ENCODE results near the gene ACKR2. TPM values are rescaled to one million over a fixed set of nuclear protein-coding genes. Genes with fewer than 3 reads are reported as not detected.

ACKR2 gene
- polyA plus RNA-seq, 1 donor, result 2.6 TPM

DNA sequence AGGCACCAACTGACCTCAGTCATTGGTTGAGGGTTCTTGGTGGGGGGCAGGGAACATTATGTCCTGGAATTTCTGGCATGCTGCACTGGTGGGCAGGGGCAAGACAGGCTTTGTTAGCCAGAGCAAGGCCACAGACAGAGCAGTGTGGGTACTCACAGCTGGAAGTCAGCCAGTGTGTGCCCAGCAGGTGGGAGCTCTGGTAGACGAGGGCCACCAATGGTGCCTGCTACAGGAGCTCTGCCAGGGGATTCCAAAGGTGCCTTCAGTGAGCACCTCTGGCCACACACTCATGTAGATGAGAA is 35.1 kb downstream of the ACKR2 start:
- Histone ChIP-seq H3K9me3 (ENCODE audit: control insufficient read depth, low read depth, low read length) (no peaks in the 10 kb centered on the region), H3K4me1 (ENCODE audit: control insufficient read depth, insufficient read depth, low read length) (no peaks in the 10 kb centered on the region), H3K4me3 (ENCODE audit: low read length) (no peak overlapping the region), H3K27me3 (ENCODE audit: control insufficient read depth, insufficient read depth, low read length) (no peaks in the 10 kb centered on the region), H3K27ac (ENCODE audit: low read length) (no peak overlapping the region), H3K36me3 (ENCODE audit: control insufficient read depth, insufficient read depth, low read length) (no peaks in the 10 kb centered on the region)
- no peak for DNase-seq
- no CpG with 5 or more reads among the region's 1 CpG for WGBS (ENCODE audit: insufficient coverage, low lambda C conversion rate)

DNA sequence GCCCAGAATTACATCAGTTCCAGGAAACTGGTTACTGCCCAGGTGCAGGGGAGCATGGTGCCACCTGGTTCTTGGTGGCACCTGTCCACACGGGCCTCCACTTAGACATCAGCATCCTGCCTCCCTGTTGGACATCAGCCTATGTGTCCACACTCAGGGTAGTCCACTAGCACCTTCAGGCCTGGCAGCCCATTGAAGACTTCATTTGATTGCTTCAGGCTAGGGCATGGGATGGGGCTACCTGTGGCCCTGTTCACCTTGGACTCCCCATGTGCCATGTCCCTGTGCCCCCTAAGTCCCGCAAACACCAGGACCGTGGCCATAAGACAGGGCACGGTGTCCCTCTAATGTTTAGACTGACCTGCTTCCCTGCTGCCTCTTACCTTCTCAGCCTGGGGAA is 35.6 kb downstream of the ACKR2 start:
- Histone ChIP-seq H3K9me3 (ENCODE audit: control insufficient read depth, low read depth, low read length) (no peaks in the 10 kb centered on the region), H3K4me1 (ENCODE audit: control insufficient read depth, insufficient read depth, low read length) (no peaks in the 10 kb centered on the region), H3K4me3 (ENCODE audit: low read length) (no peak overlapping the region), H3K27me3 (ENCODE audit: control insufficient read depth, insufficient read depth, low read length) (no peaks in the 10 kb centered on the region), H3K36me3 (ENCODE audit: control insufficient read depth, insufficient read depth, low read length) (no peaks in the 10 kb centered on the region), H3K27ac (ENCODE audit: low read length) (no peak overlapping the region)
- no peak for DNase-seq
- WGBS (ENCODE audit: insufficient coverage, low lambda C conversion rate), result no CpG with 5 or more reads among the region's 4 CpGs

DNA sequence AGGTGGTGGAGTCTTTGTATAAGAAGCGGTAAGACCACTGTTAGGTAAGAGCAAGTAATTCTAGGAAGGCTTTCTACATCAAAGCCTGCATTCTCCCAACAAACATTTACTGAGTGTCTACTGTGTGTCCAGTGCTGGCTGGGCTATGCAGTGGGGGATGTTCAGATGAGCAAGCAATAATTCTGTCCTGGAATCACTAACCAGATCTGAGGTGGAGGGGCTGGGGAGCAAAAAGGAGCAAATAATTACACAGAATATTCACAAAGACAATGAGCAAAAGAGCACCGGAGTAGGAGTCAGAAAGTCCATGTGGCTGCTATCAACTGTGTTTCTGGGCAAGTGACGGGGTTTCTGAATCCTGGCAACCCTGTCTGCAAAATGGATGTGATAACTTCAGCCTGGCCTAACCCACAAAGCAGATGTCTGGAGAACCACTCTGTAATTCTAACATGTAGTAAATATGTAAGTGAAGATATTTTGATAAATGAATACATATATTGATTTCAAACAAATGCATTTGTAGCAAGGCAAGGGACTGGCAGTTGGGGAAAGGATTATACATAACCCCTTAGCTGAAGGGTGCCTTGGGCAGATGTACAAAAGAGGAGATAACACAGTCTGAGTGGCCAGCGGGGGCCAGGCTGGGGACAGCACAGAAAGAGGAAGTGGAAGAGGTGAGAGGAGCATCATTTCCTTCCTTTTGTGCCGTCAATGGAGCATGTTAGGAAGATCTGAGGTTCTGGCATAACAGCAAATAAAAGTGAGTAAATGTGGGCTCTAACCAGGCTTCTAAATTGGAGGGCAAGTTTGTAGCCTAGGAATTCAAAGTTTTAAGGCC is 37.7 kb downstream of the ACKR2 start:
- Histone ChIP-seq H3K4me1 (ENCODE audit: control insufficient read depth, insufficient read depth, low read length) (no peaks in the 10 kb centered on the region), H3K27me3 (ENCODE audit: control insufficient read depth, insufficient read depth, low read length) (no peaks in the 10 kb centered on the region), H3K27ac (ENCODE audit: low read length) (no peak overlapping the region), H3K4me3 (ENCODE audit: low read length) (no peak overlapping the region), H3K9me3 (ENCODE audit: control insufficient read depth, low read depth, low read length) (no peaks in the 10 kb centered on the region), H3K36me3 (ENCODE audit: control insufficient read depth, insufficient read depth, low read length) (no peaks in the 10 kb centered on the region)
- WGBS (ENCODE audit: insufficient coverage, low lambda C conversion rate), result no CpG with 5 or more reads among the region's 5 CpGs
- DNase-seq, result peak in 1 of 2 donors; percentile 9

DNA sequence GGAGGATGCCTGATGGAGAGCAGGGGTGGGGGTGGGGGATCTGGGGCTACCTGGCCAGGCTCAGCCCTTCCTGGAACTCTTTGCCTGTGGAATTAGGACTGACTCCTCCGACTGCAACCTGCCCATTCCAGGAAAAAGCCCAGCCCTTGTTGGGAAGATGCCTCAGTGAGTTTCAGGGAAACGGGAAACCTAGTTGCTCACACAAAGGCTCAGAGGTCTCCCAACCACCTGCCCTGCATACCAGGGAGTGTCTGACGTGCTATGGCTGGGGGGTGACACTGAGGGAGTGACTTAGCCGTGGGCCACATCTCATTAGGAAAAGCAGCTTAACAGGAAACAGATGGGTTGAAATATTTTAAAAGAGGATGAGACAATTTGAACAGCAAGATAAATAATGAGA is 38.5 kb downstream of the ACKR2 start:
- Histone ChIP-seq H3K27ac (ENCODE audit: low read length) (no peak overlapping the region), H3K4me3 (ENCODE audit: low read length) (no peak overlapping the region), H3K27me3 (ENCODE audit: control insufficient read depth, insufficient read depth, low read length) (no peaks in the 10 kb centered on the region), H3K9me3 (ENCODE audit: control insufficient read depth, low read depth, low read length) (no peaks in the 10 kb centered on the region), H3K4me1 (ENCODE audit: control insufficient read depth, insufficient read depth, low read length) (no peaks in the 10 kb centered on the region), H3K36me3 (ENCODE audit: control insufficient read depth, insufficient read depth, low read length) (no peaks in the 10 kb centered on the region)
- 0% methylated on average over 1 of the region's 4 CpGs for WGBS (ENCODE audit: insufficient coverage, low lambda C conversion rate)
- peak in 1 of 2 donors; percentile 43 for DNase-seq

DNA sequence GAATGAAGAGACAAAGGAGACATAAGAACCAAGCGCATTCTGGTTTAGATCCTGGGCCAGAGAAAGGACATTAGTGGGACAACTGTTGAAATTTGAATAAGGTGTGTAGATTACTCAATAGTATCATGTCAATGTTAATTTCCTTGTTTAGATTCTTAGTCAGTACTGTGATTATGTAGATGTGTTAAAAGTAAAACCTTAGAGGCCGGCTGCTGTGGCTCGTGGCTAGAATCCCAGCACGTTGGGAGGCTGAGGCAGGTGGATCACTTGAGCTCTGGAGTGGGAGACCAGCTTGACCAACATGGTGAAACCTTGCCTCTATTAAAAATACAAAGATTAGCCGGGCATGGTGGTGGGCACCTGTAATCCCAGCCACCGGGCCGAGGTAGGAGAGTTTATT is 39.8 kb downstream of the ACKR2 start:
- H3K36me3 ChIP-seq (ENCODE audit: control insufficient read depth, insufficient read depth, low read length), result no peaks in the 10 kb centered on the region
- no peak overlapping the region for H3K27ac ChIP-seq (ENCODE audit: low read length)
- no peaks in the 10 kb centered on the region for H3K27me3 ChIP-seq (ENCODE audit: control insufficient read depth, insufficient read depth, low read length)
- H3K4me1 ChIP-seq (ENCODE audit: control insufficient read depth, insufficient read depth, low read length), result no peaks in the 10 kb centered on the region
- no peaks in the 10 kb centered on the region for H3K9me3 ChIP-seq (ENCODE audit: control insufficient read depth, low read depth, low read length)
- no peak overlapping the region for H3K4me3 ChIP-seq (ENCODE audit: low read length)
- WGBS (ENCODE audit: insufficient coverage, low lambda C conversion rate), result no CpG with 5 or more reads among the region's 7 CpGs
- no peak for DNase-seq

- Histone ChIP-seq H3K36me3 (ENCODE audit: control insufficient read depth, insufficient read depth, low read length) (no peaks in the 10 kb centered on the region), H3K9me3 (ENCODE audit: control insufficient read depth, low read depth, low read length) (no peaks in the 10 kb centered on the region), H3K27me3 (ENCODE audit: control insufficient read depth, insufficient read depth, low read length) (no peaks in the 10 kb centered on the region), H3K27ac (ENCODE audit: low read length) (no peak overlapping the region), H3K4me3 (ENCODE audit: low read length) (no peak overlapping the region), H3K4me1 (ENCODE audit: control insufficient read depth, insufficient read depth, low read length) (peaks cover 2% of the 10 kb centered on the region)
- no CpG with 5 or more reads among the region's 3 CpGs for WGBS (ENCODE audit: insufficient coverage, low lambda C conversion rate)
- no peak for DNase-seq
These were observed 41.0 kb downstream of the ACKR2 start for GRCh38 chr3:42850263-42850662.

DNA sequence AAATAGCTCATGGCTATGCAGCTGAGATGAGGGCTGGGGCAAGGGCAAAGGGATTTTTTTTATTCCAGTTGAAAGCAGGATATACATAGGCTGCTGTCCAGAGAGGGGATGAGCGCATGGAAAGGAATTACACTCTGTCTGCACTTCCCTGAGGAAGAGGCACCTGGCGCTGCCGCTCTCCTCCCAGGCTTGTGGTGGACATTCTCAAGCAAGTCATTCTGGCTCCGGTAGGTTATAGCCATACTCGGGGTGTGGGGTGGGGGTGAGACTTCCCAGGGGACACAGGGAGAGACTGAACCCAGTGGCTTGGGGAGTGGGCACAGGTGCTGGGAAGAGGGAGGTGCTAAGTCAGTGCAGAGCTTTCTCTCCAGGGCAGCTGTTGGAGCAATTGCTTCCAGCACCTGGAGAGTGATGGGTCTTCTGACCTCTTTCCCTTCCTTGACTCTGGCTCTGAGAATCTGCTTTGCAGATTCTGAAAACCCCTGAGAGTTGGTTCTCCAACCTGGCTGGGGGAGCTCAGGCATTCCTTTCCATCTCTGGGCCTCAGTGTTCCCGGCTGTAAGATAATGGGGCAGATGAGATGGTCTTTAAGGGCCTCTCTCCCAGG is 42.1 kb downstream of the ACKR2 start:
- Histone ChIP-seq H3K36me3 (ENCODE audit: control insufficient read depth, insufficient read depth, low read length) (no peaks in the 10 kb centered on the region), H3K27ac (ENCODE audit: low read length) (no peak overlapping the region), H3K4me1 (ENCODE audit: control insufficient read depth, insufficient read depth, low read length) (peaks cover 7% of the 10 kb centered on the region), H3K9me3 (ENCODE audit: control insufficient read depth, low read depth, low read length) (no peaks in the 10 kb centered on the region), H3K27me3 (ENCODE audit: control insufficient read depth, insufficient read depth, low read length) (no peaks in the 10 kb centered on the region), H3K4me3 (ENCODE audit: low read length) (no peak overlapping the region)
- no peak for DNase-seq
- WGBS (ENCODE audit: insufficient coverage, low lambda C conversion rate), result no CpG with 5 or more reads among the region's 6 CpGs

GRCh38 chr3:42852441-42852840 is 43.2 kb downstream of the ACKR2 start:
- H3K4me1 ChIP-seq (ENCODE audit: control insufficient read depth, insufficient read depth, low read length), result peaks cover 7% of the 10 kb centered on the region
- no peaks in the 10 kb centered on the region for H3K27me3 ChIP-seq (ENCODE audit: control insufficient read depth, insufficient read depth, low read length)
- WGBS (ENCODE audit: insufficient coverage, low lambda C conversion rate), result no CpG with 5 or more reads among the region's 2 CpGs
- no peaks in the 10 kb centered on the region for H3K9me3 ChIP-seq (ENCODE audit: control insufficient read depth, low read depth, low read length)
- H3K36me3 ChIP-seq (ENCODE audit: control insufficient read depth, insufficient read depth, low read length), result no peaks in the 10 kb centered on the region
- DNase-seq, result peak; percentile 49 to 67
- no peak overlapping the region for H3K27ac ChIP-seq (ENCODE audit: low read length)
- H3K4me3 ChIP-seq (ENCODE audit: low read length), result no peak overlapping the region

- H3K4me1 ChIP-seq (ENCODE audit: control insufficient read depth, insufficient read depth, low read length), result peaks cover 7% of the 10 kb centered on the region
- H3K27ac ChIP-seq (ENCODE audit: low read length), result no peak overlapping the region
- H3K36me3 ChIP-seq (ENCODE audit: control insufficient read depth, insufficient read depth, low read length), result no peaks in the 10 kb centered on the region
- H3K9me3 ChIP-seq (ENCODE audit: control insufficient read depth, low read depth, low read length), result no peaks in the 10 kb centered on the region
- no peaks in the 10 kb centered on the region for H3K27me3 ChIP-seq (ENCODE audit: control insufficient read depth, insufficient read depth, low read length)
- no CpG with 5 or more reads among the region's 1 CpG for WGBS (ENCODE audit: insufficient coverage, low lambda C conversion rate)
- no peak for DNase-seq
- no peak overlapping the region for H3K4me3 ChIP-seq (ENCODE audit: low read length)
These were observed 43.8 kb downstream of the ACKR2 start for GRCh38 chr3:42853056-42853455.

DNA sequence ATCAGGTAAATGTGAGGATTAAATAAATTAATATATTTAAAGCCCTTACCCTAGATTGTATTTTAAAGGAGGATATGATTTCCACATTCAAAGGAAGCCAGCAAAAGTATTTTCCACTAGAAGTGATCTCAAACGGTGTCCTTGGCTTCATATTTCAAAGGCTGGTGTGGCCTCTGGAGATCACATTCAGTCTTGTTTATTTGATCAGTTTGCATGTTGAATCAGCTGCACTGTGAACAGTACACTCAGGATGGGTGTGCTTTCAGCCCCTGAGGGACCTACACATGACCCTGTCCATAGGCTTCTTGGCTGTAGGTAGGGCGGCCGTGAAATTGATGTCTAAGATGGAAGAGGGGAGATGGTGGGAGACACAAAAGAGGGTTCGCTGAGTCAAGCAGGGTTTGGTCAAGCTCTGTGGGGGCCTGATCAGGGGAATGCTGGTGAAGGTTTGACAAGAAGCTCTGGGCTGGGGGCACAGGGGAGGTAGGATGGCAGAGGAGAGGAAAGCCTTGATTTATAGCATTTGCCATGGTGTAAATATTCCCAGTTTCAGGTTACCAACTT is 44.6 kb downstream of the ACKR2 start:
- Histone ChIP-seq H3K36me3 (ENCODE audit: control insufficient read depth, insufficient read depth, low read length) (no peaks in the 10 kb centered on the region), H3K27ac (ENCODE audit: low read length) (no peak overlapping the region), H3K9me3 (ENCODE audit: control insufficient read depth, low read depth, low read length) (no peaks in the 10 kb centered on the region), H3K27me3 (ENCODE audit: control insufficient read depth, insufficient read depth, low read length) (no peaks in the 10 kb centered on the region), H3K4me1 (ENCODE audit: control insufficient read depth, insufficient read depth, low read length) (peaks cover 7% of the 10 kb centered on the region), H3K4me3 (ENCODE audit: low read length) (no peak overlapping the region)
- no peak for DNase-seq
- WGBS (ENCODE audit: insufficient coverage, low lambda C conversion rate), result no CpG with 5 or more reads among the region's 4 CpGs

GRCh38 chr3:42855219-42855546 is 45.9 kb downstream of the ACKR2 start:
- Histone ChIP-seq H3K4me3 (ENCODE audit: low read length) (no peak overlapping the region), H3K27ac (ENCODE audit: low read length) (peak overlapping the region; percentile 35), H3K4me1 (ENCODE audit: control insufficient read depth, insufficient read depth, low read length) (peaks cover 7% of the 10 kb centered on the region), H3K27me3 (ENCODE audit: control insufficient read depth, insufficient read depth, low read length) (no peaks in the 10 kb centered on the region), H3K9me3 (ENCODE audit: control insufficient read depth, low read depth, low read length) (no peaks in the 10 kb centered on the region), H3K36me3 (ENCODE audit: control insufficient read depth, insufficient read depth, low read length) (no peaks in the 10 kb centered on the region)
- no peak for DNase-seq
